Frontal cortex (tissue), 1 donor: Measurements from ENCODE around the gene THAP10. TPM values are rescaled to one million over a fixed set of nuclear protein-coding genes. Genes with fewer than 3 reads are reported as not detected.

Experiments used
- total RNA-seq: library from RNA; depleted of rRNA; stranded (reverse); fragments of >200 nt; gene quantifications from one replicate; pipeline ENCODE4 v1.2.3, GENCODE V29; 2014

The THAP10 gene
- total RNA-seq, 1 donor from 2014 or later = 7.3 TPM

Other genes with a start within 250 kb of the THAP10 start
- gene UACA, start 128.9 kb downstream of the THAP10 start, total RNA-seq = 22.0 TPM
- gene LARP6, start 38.3 kb downstream of the THAP10 start, total RNA-seq = 16.3 TPM
- gene LRRC49, start 393 bp upstream of the THAP10 start, total RNA-seq = 145 TPM
- 1.6 TPM for gene THSD4, start 223.0 kb upstream of the THAP10 start, total RNA-seq